HG03097 (cell line): ENCODE data around the gene RALGPS1.
A peak's percentile ranks its signal among the peaks of the same experiment; 100 is the strongest.

Source experiments
- ATAC-seq: cut with Tn5 transposase; IDR thresholded peaks from one replicate; pipeline ENCODE4 v1.9.1; 2021; ENCODE audit not compliant: unreplicated experiment, low FRiP score

The RALGPS1 gene, protein sequence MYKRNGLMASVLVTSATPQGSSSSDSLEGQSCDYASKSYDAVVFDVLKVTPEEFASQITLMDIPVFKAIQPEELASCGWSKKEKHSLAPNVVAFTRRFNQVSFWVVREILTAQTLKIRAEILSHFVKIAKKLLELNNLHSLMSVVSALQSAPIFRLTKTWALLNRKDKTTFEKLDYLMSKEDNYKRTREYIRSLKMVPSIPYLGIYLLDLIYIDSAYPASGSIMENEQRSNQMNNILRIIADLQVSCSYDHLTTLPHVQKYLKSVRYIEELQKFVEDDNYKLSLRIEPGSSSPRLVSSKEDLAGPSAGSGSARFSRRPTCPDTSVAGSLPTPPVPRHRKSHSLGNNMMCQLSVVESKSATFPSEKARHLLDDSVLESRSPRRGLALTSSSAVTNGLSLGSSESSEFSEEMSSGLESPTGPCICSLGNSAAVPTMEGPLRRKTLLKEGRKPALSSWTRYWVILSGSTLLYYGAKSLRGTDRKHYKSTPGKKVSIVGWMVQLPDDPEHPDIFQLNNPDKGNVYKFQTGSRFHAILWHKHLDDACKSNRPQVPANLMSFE

DNA sequence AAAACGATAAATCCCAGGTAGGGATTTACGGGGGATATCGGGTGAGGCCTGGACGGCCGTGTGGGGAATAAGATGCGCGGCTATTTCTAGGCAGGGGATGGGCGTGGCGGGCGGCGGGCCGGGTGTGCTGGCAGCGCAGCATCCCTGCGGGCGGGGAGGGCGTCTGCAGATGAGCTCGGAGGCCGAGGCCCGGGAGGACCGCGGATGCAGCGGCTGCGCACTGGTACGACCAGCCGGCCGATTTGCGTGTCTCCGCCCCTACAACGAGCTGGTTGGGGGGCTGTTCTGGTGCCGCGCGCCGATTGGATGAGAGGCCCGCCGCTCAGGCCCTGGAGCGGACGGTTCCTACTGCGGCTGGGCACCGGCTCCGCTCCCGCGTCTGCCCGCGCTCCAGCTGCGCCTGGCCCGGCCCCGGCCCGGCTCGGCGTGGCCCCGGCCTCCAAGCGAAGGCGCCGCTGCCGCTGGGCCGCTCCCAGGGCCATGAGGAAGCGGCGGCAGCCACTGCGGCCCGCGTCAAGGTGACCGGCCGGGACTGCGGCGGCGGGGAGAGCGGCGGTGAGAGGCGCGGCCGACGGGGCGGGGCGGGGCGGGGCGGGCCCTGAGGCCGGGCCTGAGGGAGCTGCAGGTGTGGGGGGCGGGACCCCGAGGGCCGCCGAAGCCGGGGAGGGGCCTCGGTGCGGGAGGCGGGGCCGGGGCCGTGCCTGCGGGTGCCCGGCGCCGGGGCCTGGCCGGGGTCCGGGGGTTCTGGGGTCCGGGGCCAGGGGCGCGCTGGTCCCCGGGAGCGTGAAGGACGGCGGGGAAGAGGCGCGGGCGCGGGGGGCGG is at the start of gene RALGPS1:
Gene RALGPS1, plus strand, starts transcription at position 325 of the 823 bp plus-strand sequence. CDS start 47,508 bp downstream, outside the sequence.
- ATAC-seq, result peak; percentile 96

DNA sequence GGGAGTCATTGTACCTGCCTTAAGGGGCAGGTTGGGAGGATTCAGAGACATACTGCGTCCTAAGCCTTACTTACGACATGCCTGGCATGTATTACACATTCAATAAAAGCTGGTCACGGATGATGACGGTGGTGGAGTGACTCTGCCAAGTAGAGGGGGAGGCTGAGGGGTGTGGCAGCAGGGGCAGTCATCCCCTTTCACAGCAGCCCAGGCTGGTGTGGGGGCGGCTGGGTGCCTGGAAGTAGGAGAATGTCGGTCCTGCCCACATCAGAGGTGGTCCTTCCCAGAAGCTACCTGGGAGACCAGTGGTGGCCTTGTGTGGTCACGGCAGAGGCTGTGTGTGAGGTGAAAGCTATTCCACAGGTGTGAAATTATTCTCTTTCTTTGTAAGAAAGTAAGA is 45.2 kb upstream of the RALGPS1 start:
- no peak for ATAC-seq

DNA sequence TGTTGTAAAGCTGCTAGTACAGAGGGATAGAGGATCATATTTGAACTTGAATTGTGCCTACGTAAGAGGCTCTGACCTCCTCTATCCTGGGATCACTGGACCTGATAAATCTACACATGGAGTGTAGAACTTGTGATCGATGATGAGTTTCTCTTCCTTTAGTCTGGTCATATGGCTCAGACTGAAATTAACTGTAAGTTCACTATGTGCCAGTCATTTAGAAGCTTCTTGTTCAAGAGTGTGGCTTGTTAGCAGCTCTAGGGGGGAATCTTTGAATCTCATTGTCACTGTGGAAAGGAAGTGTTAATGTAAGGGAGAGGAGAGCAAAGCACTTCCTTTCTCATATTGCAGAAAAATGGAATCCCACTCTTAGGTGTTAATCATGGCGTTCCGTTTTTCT is 42.1 kb upstream of the RALGPS1 start:
- no peak for ATAC-seq

DNA sequence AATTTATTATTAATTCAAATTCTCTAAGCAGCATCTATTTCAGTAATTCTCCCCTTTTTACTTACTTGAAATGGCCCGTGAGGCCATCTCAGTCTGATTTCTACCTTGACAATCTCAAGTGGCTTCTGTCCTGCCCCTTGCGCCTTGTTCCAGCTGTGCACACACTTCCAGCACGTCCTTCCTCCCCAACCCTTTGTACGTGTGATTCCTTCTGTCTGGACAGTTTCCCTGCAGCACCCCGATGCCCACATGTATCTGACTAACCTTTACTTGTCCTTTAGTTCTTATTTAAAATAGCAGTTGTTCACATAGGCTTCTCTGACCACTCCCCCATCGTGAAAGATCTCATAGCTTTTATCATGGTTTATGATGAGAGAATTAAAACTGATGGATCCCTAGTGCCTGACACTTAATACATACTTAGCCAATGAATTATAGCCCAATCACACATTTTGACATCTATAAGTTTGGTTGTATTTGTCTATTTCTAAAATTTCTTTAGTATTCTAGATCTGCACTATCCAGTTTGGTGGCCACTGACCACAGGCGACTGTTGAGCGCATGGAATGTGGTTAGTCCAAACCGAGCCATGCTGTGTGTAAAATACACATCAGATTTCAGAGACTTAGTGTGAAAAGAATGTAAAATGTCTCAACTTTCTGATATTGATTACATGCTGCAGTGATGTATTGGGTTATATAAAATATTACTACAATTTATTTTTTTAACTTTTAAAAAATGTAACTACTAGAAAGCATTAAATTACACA is 39.9 kb upstream of the RALGPS1 start:
- ATAC-seq, result no peak

DNA sequence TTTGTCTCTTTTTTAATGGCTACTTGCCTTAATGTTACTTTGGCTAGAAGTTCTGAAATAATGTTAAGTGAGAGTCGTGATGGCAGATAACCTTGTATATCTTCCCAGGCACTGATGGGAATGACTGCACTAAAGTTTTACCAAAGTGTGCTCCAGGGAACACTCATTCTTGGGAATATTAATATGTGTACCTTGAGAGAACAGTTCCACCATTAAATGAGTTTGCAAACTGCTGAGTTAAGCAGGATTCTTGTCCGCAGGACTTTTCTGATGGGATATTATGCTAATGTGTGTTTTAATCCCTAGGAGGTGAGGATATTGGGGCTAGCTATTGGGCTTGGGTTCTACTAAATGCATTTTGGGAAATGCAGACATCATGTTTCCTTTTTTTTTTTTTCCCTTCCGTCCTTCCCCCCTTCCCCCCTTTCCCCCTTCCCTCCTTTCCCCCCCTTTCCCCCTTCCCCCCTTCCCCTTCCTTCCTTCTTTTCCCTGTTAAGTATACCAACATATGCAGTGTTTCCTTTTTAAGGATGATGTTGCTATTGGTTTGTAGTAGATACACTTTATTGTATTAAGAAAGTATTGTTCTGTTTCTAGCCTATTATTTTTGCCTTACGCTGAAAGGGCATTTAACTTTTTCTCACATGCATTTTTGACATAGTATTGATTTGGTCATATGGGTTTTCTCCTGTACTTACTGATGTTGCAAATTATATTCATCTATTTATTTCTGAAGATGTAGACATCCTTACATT is 38.6 kb upstream of the RALGPS1 start:
- no peak for ATAC-seq

DNA sequence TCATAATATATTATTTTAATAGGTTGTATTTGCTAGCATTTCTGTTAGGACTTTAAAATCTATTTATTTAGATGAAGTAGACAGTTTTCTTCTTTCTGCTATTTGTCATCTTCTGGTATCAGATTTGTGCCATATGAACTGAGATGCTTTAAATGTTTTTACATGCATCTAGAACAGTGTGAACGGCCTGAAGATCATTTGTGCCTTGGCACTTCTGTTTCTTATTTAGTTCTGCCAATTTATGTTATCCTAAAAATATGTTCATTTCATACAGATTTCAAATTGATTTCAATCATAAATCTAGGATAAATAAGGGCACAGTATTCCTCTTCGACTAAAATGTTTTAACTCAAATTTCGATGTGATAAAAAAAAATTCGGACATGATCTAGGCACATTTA is 38.1 kb upstream of the RALGPS1 start:
- ATAC-seq, result no peak

DNA sequence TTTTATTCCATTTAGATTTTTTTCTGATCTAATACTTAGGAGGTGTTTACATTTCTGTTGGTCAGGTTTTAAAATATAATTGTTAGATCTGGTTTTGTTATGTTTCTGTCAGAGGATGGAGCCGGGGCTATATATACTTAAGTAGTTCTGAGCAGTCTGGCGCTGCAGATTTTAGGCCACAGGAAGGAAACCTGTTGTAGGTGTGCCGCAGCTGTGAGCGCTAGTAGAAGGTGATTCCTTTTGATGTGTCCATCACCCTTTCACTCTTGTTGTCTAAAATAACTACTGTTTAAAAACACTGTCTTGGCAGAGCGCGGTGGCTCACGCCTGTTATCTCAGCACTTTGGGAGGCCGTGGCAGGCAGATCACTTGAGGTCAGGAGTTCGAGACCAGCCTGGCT is 37.2 kb upstream of the RALGPS1 start:
- no peak for ATAC-seq

DNA sequence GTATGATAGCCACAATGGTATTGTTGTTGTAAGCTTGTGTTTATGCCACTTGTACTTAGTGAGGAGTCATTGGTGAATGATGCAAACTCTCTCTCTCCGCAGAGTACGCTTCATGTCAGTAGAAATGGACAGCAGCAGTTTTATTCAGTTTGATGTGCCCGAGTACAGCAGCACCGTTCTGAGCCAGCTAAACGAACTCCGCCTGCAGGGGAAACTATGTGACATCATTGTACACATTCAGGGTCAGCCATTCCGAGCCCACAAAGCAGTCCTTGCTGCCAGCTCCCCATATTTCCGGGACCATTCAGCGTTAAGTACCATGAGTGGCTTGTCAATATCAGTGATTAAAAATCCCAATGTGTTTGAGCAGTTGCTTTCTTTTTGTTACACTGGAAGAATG is 35.3 kb upstream of the RALGPS1 start:
- ATAC-seq, result no peak

DNA sequence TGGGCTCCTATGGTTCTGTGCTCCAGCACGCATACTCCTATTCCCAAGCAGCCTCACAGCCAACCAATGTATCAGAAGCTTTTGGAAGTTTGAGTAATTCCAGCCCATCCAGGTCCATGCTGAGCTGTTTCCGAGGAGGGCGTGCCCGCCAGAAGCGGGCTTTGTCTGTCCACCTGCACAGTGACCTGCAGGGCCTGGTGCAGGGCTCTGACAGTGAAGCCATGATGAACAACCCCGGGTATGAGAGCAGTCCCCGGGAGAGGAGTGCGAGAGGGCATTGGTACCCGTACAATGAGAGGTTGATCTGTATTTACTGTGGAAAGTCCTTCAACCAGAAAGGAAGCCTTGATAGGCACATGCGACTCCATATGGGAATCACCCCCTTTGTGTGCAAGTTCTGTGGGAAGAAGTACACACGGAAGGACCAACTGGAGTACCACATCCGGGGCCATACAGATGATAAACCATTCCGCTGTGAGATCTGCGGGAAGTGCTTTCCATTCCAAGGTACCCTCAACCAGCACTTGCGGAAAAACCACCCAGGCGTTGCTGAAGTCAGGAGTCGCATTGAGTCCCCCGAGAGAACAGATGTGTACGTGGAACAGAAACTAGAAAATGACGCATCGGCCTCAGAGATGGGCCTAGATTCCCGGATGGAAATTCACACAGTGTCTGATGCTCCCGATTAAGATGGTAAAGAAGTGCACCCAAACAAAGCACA is 34.2 kb upstream of the RALGPS1 start:
- ATAC-seq, result no peak

DNA sequence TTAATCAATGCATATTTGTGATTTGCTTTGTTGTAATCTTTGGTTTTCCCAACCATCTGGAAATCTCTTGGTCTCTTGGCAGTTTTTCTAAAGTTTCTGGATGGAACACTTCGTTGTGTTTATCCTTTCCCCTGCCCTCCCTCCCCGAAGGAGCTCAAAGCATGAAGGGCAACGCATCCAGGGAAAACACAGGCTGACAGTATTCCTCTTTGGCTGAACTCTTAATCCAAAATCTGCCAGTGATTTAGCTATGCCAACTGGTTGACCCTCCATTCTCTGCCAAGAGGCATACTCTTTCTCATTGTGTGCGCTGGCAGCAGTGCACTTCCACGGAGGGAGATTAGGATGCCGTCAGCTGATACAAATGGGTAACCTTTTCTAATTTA is 33.6 kb upstream of the RALGPS1 start:
- no peak for ATAC-seq

DNA sequence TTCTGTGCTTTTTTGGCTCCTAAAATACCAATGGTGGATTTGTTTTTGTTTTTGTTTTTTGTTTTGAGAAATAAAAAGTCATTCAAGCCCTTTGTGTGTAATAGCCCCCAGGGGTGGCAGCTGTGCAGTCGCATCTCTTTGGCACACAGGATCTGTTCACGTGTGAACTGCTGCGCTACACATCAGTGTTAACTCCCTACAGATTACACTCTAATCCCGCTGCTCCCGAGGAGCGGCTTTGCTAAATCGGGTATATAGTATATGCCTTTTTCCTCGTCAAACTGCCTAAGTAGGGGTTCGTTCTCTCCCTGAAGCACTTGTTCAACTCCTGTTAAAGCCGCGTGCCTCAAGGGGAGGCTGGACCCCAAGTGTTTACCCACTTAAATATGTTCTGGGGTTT is 31.8 kb upstream of the RALGPS1 start:
- no peak for ATAC-seq

DNA sequence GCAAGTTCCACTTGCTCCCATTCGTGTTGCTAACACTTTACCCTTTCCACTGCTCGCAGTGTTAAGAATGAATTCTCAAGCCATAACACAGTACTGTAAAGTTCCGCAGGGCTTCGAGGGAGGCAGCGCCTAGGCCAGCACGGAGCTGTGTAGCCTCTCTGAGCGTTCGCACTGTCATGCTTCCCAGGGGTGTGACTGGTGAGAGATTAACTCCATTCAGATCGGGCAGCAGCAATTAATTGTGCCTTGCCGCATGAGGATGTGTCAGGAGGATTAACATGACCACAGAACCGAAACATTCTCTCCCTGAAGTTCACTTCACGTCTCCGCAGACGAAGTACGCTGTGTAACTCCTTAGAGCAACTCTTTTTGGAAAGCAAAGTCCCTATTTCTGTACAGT is 30.9 kb upstream of the RALGPS1 start:
- no peak for ATAC-seq

DNA sequence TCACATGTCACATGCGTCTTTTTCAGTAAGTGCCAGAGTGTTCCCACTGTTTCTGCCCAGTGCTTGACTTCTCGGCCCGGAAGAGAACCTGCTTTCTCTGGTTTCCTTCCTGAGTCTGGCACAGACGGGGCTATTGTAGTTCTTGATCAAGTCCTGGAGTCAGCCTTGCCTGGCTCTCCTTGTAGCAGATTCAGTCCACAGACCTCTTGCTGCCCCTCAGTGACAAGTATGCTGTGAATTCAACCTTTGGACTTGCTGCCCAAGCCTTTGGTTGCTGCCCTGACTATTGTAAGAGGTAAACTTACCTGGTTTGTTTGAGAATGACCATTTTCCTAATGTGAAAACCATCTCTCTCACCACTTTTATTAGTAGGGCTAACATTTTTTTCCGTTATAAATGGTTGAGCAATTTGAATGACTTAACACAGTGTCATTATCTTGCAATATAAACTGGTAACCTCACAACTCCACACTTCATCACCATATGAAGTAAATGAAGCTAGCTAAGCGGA is 29.4 kb upstream of the RALGPS1 start:
- ATAC-seq, result no peak

DNA sequence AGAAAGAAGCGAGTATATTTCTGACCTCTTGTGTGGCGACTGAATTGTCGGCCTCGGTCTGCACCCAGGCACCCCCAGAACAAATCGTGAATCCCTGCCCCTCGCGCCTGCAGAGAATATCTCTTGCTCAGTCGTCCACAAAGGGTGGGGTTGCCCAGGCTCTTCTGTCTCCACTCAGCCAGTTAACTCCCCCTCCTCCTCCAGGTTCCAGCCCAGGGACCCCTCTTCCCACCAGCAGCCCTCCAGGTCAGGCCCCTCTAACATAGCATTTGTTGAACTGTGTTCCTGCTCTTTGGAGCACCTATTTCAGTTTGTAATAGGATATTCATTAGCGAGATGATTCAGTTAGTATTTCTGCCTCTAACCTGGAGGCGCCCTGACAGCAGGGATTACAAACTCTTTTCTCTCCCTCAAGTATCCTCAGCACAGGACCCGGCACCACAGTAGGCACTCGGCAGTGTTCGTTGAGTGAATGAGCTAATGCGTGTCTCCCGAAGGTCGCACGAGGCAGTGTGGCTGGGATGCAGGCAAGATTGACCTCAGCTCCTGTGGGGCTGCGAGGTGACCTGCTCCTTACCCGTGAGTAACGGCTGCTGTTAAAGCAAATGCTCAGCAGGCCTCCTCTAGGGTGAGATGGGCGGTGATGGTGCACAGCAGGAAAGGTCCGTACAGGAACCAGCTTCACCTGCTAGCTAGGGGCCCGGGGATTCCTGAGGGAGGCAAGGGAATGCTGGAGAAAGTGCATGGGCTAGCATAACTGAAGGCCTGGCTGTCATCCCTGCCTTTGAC is 28.4 kb upstream of the RALGPS1 start:
- ATAC-seq, result no peak

DNA sequence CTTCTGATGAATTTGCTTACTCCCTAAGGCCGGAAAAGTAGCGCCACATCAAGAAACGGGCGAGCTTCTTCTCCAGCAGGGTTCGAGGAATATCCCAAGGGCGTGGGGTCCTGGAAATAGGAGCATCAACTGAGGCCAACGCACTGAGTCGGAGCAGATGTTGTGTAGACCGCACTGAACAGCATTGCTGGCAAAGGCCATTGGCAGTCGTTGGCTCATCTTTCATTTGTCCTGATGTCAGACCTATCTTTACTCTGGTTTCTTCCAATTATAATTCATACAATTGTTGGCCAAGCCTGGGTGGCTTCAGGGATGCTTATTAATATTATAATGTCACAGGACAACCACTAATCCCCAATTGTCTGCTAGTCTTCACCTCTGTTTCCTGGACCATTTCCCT is 27.7 kb upstream of the RALGPS1 start:
- no peak for ATAC-seq

DNA sequence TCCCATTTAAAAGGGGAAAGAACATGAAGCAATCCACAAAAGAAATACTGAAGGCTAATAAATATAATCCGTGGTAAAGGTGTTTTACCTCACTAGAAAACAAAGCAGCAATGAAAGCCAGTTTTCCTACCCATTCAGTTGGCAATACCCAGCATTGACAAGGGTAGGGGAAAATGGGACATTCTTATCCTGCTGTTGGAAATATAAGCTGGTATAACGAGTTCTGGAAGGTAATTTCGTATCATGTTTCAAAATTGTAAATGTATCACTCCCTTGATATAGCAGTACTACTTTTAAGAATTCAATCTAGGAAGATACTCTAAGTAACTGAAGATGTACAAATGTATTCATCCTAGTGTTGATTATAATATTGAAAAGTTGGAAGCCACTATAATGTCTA is 22.9 kb upstream of the RALGPS1 start:
- ATAC-seq, result no peak

DNA sequence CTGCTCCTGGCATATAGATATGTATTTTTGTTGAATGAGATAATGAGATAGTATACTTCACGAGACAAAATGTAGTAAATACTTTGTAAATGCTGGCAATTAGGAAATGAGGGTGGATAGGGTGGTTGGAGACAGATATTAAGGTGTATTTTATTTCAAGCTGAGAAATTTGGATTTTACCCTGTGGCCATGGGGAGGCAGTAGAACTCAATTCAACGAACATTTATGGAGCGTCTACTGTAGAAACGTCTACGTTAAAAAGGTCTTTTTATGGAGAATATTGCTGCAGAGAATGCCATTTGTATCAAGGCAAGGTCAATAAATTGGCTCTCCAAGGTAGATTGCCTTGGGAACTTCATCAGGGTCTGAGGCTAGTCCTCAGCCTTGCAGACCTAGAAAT is 21.5 kb upstream of the RALGPS1 start:
- ATAC-seq, result no peak

DNA sequence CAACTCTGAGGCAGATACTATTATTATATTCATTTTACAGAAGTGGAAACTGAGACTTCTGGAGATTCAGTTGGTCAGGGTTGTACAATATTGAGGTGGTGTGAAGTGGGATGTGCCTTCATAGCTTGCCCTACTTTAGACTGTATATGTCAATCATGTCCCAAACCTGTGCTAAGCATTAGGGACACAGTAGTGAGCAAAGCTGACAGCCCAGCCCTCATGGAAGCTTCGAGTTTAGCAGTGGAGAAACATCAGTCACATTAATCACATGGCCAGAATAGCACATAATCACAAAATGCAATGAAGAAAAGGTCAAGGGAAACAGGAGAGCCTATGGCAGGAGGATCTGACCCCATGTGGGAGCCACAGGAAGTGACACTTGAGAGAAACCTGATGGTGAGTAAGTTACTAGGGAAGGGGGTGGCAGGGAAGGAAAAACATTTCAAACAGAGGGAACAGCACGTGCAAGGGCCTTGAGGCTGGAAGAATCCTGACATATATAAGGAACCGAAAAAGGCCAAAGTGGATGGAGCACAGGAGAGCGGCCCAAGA is 20.5 kb upstream of the RALGPS1 start:
- no peak for ATAC-seq
